Erythroblast (primary cell): ENCODE measurements around the gene KRT86.

ENCODE experiments used
- DNase-seq, 2 experiments: peaks; one replicate each; lab custom pipeline; 2025; lab: John Stamatoyannopoulos, UW
- GATA1 ChIP-seq: IDR thresholded peaks from 2 replicates; pipeline ENCODE4 v1.6.1; 2011; ENCODE audit warnings: low read depth, mild to moderate bottlenecking, control low read depth, low read length, moderate library complexity
- POLR2A ChIP-seq: IDR thresholded peaks from 2 replicates; pipeline ENCODE4 v1.6.1; 2011; ENCODE audit warnings: mild to moderate bottlenecking, low read length

KRT86 gene

GRCh38 chr12:52274521-52275120, at the start of gene KRT86:
TSS of gene KRT86 (plus strand) at chr12:52274645. CDS start at chr12:52301917, 27,272 bp downstream.
- no peak for DNase-seq
- TF ChIP-seq POLR2A (no peak), GATA1 (no peak)

GRCh38 chr12:52225752-52226151, 48.7 kb upstream of the KRT86 start:
- no peak for TF ChIP-seq GATA1
- no peak for TF ChIP-seq POLR2A
- no peak for DNase-seq

- DNase-seq = no peak
- TF ChIP-seq GATA1 = no peak
Measured at GRCh38 chr12:52226446-52226845, 48.0 kb upstream of the KRT86 start.

DNA sequence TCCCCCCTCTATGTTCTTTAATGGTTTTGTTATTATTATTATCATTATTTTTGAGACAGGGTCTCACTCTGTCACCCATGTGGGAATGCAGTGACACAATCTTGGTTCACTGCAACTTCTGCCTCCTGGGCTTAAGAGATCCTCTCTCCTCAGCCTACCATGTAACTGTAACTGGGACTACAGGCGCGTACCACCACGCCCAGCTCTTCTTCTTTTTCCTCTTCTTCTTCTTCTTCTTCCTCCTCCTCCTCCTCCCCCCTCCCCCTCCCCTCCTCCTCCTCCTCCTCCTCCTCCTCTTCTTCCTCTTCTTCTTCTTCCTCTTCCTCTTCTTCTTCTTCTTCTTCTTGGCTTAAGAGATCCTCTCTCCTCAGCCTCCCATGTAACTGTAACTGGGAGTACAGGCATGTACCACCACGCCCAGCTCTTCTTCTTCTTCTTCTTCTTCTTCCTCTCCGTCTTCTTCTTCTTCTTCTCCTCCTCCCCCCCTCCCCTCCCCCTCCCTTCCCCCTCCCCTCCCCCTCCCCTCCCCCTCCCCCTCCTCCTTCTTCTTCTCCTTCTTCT, 46.8 kb upstream of the KRT86 start:
- TF ChIP-seq POLR2A = no peak

DNA sequence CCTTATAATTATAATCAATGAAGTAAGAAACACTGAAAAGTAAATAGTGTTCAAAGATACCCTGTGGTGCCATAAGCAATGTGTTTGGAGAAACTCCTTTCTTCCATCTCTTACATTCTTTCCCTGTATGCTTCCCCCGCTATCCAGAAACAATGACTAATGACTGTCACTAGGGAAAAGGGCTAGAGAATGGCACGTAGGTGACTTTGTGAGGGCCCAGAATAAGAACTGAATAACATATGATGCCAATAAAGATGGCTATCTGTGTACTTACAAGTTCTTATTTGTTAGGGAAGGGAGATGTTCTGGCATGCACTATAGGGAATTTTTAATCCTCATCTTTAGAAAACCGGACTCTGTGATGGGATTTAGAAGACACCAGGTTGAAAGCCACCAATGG, 46.1 kb upstream of the KRT86 start:
- no peak for DNase-seq
- TF ChIP-seq GATA1 = no peak
- TF ChIP-seq POLR2A = no peak

More for the DNA sequence above, 46.8 kb upstream of the KRT86 start:
- no peak for DNase-seq

DNA sequence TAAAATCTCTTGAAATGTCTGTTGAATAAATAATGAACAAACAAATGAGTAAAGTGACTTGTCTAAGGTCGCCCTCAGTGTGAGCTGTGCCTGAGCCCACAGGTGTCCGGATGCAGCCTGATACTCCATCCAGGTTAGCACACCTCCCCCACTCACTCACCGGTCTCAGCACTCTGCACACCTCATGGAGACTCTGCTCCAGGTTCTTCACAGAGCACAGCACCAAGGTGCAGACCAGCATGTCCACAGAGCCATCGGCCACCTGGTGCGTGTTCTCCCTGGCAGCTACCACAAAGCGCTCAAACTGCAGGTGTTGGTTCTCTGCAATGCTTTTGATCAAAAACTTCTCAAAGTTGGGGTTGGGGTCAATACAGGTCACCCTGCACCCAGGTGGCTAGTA, 45.5 kb upstream of the KRT86 start:
- no peak for DNase-seq
- no peak for TF ChIP-seq POLR2A
- no peak for TF ChIP-seq GATA1

GRCh38 chr12:52229836-52230343, 44.6 kb upstream of the KRT86 start:
- DNase-seq = no peak
- TF ChIP-seq GATA1 (no peak), POLR2A (no peak)

DNA sequence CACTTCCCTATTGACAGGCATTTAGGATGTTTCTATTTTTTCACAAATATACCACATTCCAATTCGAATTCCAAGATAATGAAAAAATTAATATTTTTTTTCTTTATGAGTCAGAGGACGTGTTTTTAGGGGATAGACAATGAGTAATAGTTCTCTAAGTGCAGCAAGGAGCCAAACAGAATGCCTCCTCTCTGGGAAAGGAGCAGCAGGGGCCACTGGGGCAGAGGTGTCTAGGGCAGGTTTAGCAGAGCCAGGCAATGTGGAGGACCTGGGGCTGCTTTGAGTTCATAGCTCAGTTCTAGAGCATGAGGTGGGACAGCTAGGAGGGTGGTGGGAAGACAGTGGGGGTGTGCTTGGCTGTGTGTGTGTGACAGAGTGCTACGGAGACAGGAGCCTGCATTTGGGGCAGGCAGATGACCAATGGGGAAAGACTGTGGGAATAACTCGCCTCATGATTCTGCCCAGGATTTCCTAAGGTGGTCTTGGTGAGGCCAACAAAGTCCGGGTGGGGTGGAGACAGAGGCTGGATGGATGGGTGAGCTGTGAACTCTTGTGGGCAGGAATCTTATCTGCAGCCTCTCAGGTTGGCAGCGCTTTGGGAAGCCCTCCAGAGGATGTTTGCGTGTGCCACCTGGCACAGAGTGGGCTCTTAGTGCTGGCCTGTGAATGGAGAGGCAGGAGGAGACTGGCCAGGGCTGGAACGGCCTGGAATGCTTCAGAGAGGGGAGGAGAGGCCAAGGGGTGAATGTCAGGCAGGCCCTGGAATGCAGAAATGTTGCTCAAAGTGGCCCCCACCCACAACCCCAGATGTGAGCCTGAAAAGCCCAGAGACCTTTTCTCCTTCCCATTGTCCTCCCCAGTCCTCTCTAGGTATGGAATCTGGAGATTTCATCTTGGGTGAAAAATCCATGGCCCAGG, 43.8 kb upstream of the KRT86 start:
- DNase-seq = no peak
- TF ChIP-seq GATA1 (no peak), POLR2A (no peak)

- TF ChIP-seq POLR2A = no peak
- no peak for TF ChIP-seq GATA1
- no peak for DNase-seq
Measured at GRCh38 chr12:52231305-52232202, 42.9 kb upstream of the KRT86 start.

- TF ChIP-seq GATA1 (no peak), POLR2A (no peak)
- no peak for DNase-seq
Measured at GRCh38 chr12:52232203-52232673, 42.2 kb upstream of the KRT86 start.

GRCh38 chr12:52232674-52233461, 41.6 kb upstream of the KRT86 start, which contains the start of gene KRT7:
TSS of gene KRT7 (plus strand) at chr12:52233243. CDS start at chr12:52233297, 54 bp downstream.
- no peak for DNase-seq
- TF ChIP-seq POLR2A (no peak), GATA1 (no peak)
